GM18861 (cell line): ENCODE data around the gene GNAS-AS1.
"Not testable (repeated sequence)": the region's sequence is repeated elsewhere in the genome, so short reads cannot be mapped to it uniquely, and the experiment has no call there.

ENCODE experiments used
- ATAC-seq: cut with Tn5 transposase; IDR thresholded peaks from one replicate; pipeline ENCODE4 v1.9.1; 2021; ENCODE audit not compliant: unreplicated experiment

The GNAS-AS1 gene

DNA sequence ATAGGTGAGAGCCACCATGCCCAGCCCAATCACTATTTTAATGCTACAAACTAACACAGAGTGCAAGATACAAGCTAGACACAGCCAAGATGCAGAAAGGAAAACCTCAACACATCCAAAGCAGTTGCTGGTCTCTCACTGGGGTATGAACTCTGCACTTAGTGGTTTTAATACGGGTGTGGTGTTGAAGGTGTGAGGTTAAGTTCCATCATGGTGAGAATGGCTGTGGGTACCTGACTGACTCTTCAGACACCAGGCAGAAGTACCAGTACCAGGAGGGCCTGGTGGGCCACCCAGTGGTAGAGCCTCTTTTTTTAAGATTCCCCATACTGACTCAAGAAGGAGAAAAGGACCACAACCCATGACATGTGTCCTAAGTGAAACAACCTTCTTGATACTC lies 13.0 kb downstream of the GNAS-AS1 start:
- no peak for ATAC-seq

DNA sequence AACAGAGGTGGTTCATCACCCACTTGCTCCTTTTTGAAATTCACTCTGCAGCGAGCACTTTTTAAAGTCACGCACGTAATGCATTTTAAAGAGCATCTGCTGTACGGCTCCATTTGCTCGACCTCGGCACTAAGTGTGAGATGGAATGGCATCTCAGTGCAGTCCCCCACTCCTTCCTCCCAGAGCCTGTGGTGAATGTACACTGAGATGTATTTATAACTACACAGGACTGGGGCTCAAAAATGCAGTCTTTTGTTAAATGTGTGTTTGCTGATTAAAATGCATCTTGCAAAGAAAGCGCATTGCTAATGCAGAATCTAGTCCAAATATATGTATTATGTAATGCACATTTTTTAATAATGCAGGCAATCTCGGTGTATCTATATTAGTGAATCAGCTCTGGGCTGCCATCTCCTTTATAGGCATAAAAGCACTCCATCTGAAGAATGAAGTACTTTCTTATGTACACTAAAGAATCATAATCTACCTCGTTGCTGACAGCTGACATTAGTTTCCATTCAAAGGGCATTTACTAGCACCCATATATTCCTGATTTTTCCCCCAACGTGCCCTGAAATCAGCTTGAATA lies 14.0 kb downstream of the GNAS-AS1 start:
- no peak for ATAC-seq

DNA sequence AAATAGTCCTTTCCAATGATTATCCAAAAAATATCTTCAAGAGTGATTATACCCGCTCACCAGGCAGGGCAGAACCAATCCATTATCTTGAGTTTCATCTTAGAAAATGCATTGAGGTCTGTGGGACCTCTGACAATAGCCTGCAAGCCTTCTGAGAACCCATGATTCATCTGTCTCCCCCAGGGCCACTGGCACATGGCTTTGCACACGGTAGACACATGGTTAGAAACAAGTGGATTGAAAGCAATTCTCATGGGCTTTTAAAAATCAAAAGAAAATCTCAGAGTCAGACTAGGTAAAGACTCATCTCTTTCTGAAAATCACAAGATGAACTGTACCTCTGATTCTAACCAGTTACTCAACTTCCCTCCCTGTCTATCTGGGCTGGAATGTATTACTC lies 15.5 kb downstream of the GNAS-AS1 start:
- ATAC-seq = no peak

- ATAC-seq = no peak
Measured at GRCh38 chr20:58833921-58834320, 16.8 kb downstream of the GNAS-AS1 start.

GRCh38 chr20:58832457-58832856 lies 18.2 kb downstream of the GNAS-AS1 start:
- no peak for ATAC-seq

DNA sequence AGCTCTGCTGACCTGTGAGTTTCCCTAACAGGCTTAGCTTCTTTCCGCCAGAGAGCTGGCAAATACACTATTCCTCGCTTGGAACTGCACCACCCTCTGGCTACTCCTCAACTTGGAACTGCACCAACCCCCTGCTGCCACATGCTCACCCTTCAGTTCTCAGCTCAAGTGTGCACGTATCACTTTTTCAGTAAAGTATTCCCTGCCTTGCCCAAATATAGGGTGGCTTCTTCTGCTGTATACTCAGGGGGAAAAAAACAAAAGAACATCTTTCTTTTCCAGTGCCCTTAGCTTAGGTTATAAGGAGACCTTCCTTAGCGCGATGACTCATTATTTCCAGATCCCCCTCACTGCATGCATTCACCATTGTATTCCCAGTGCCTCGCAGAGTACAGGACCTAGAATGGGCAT lies 21.2 kb downstream of the GNAS-AS1 start:
- ATAC-seq = no peak

- not testable (repeated sequence) for ATAC-seq
Measured at GRCh38 chr20:58828804-58829203, 21.9 kb downstream of the GNAS-AS1 start.

DNA sequence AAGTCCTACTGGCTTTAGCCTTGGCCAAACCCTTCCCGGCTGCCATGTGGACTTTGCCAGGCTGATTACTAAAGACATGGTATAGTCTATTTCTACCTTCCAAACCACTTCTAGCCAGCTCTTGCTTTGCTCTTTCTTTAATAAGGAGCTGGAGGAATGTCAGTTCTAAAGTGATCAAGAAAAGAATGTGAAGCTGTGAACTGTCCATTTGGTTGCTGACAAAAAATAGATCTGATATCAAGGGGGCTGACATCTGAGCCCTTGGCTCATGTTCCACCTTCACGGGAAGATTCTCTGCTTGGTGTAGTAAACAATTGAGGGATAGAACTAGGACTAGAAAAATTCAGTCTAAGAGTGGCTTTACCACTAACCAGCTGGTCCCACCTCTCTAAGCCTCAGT lies 22.6 kb downstream of the GNAS-AS1 start:
- no peak for ATAC-seq

- ATAC-seq = no peak
Measured at GRCh38 chr20:58826271-58826670, 24.4 kb downstream of the GNAS-AS1 start.

DNA sequence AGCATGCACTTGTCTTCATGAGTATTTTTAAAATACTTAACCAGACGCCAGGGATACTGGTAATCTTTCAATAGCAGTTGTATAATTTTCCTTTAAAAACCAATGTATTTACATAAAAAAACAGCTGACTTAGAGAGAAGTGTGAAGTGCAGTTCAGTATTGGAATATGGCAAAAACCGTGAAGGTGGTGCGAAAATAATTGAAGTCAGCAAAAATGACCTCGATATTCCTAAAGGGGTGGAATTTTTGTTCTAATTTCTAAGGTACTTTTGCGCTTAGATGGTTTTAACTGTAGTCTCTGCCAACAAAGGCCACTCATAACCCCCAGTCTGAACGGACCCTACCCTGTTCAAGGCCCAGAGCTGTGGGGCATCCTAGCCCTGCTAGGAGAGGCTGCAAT lies 25.3 kb downstream of the GNAS-AS1 start:
- ATAC-seq = no peak

DNA sequence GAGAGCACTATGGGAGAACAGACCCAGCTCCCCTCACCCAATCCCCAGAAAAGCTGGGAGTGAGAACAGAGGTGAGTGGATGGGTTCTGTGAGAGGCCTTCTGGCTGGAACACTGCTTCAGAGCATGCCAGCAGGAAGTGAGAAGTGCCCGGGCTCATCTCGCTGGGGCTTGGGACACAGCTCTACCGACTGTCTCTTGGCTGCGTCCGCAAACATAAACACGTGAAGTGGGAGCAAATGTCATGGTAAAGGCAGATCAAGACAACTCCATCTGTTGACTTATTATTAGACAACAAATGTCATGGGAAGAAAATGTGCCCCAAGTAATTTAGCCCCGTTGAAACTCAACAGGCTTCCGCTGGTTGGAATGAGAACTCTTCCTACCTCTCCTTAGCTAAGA lies 25.9 kb downstream of the GNAS-AS1 start:
- ATAC-seq = no peak

DNA sequence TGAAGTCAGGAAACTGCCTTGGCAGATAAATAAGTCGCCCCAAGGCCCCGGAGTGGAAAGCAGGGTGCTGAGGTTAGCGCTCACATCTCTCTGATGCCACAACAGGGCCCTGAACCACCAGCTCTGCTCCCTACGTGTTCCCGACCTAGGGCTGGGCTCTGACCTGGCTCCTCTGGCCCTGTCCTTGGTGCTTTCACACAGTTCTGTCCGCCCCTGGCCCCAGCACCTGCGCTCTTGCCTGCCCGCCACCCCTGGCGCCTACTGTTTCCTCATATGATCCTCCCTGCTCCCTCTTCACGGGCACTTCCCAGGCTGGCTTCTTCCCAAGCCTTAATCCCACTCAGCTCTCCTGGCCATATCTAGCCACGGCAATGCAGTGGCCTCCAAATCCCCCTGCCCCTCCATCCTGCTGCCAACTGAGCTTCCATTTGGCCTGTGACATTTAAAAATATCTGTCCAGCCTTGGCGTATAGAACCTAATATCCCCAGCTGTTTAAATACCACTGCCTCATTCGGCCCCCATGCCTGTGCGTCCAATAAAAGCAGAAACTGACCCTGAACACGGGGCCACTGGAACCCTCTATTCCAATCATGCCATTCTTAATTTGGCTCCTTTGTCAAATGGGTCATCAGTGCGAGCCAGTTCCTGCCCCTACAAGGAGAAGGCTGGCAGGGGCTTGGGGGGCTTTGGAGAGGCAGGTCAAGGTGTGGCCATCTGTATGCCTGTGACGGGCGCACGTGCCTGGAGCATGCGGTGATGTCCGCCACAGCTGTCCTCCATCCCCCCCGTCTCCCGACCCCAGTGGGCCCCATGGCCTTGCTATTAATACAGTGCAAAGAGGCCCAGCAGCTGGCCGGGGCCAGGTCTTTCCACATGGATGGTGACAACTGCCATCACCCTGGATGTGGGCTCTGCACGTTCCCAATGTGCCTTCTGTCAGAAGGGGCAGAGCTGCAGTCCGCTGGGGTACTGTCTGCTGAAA lies 27.7 kb downstream of the GNAS-AS1 start:
- no peak for ATAC-seq

DNA sequence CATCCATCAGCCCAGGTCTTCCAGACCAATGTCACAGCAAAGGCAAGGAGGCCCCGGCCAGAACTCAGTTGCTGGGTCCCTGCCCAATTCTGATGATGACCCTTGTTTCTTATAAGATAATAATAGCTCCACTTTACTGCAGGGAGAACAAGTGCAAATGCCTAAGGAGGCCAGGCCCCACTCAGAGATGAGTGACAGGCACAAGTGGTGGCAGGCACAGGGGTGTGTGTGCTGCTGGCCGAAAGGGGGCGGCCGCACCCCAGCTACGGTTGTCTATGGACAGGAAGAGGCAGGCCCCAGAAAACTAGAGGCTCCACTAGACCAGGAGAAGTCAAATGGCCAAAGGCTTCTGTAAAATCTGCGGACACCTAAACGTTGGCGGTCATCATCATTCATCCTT lies 28.6 kb downstream of the GNAS-AS1 start:
- ATAC-seq = no peak

GRCh38 chr20:58820515-58820914 lies 30.2 kb downstream of the GNAS-AS1 start:
- ATAC-seq = not testable (repeated sequence)

DNA sequence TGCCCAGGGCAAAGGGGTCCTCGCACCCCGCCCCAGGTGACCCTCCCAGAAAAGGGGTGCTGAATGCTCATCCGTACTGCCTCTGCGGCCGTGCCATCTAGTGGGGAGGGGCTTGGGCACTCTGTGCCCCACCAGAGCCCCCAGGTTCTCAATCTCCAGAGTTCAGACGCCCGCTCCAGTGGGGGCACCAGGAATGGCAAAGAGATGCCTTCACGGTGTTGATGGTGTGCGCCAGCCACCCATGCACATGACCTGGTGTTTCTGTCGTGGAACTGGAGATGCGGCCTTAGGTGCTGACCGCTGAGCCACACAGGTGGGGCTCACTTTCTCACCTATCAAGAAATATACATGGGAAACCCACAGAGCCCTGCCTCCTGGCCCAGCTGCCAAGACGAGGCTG lies 30.8 kb downstream of the GNAS-AS1 start:
- no peak for ATAC-seq

- no peak for ATAC-seq
Measured at GRCh38 chr20:58818586-58819285, 32.0 kb downstream of the GNAS-AS1 start.

DNA sequence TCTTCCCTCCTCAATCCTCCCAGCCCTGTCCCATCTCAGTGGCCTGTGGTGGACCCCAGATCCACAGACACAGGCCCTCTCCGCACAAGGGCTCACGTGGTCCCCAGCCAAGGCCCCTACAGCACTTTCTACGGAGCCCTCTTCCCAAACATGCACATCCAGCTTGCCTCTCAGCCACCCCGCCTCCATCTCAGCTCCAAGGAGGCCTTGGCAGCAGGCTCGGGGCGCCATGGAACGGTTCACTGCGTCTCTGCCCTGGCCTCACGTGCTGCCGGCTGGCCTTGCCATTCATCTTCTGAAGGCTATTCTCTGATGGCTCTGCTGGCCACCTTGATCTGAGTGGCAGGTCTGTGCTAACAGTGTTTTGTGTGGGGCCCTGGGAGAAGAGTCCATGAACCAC lies 33.0 kb downstream of the GNAS-AS1 start:
- no peak for ATAC-seq

GRCh38 chr20:58816957-58817651 lies 33.6 kb downstream of the GNAS-AS1 start:
- no peak for ATAC-seq

GRCh38 chr20:58816051-58816450 lies 34.7 kb downstream of the GNAS-AS1 start:
- ATAC-seq = no peak

DNA sequence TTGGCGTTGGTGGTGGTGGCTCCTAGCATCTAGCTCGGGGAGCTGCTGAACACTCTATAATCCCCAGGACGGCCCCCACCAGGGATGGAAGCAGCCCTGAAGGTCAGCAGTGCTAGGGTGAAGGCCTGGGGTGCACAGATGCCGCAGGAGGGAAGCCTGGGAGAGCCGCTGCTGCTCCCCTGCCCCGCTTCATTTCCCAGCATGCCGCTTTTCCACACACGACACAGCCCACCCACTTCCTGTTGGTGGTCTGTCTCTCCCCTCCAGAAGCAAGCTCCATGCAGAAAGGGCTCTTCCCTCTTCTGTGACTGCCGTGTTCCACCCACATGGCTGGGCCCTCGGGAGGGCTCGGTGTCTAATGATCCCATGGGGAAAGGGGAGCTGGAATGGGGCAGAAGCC lies 35.3 kb downstream of the GNAS-AS1 start:
- no peak for ATAC-seq

GRCh38 chr20:58813369-58813768 lies 37.3 kb downstream of the GNAS-AS1 start:
- no peak for ATAC-seq
